A549 (cell line): ENCODE results near the gene OTOS. TPM values are rescaled to one million over a fixed set of nuclear protein-coding genes. Genes with fewer than 3 reads are reported as not detected.

Source experiments
- ATAC-seq, 2 experiments: fragments of 200-7000 bp in 1 of 2; fragments of >200 bp in 1 of 2; cut with Nextera tagmentation in 1 of 2; cut with Tn5 transposase in 1 of 2; 3 replicates each; pipeline versions ENCODE4 v1.8.0 to v1.9.1; 2018 to 2020; ENCODE audit warnings: mild to moderate bottlenecking in 1 of 2, moderate library complexity in 1 of 2
- CTCF ChIA-PET: fragments of 300-600 bp; sonication (Branson Sonifier 250); formaldehyde crosslinking; extraction: SDS; loops from one replicate; lab custom pipeline; 2021; ENCODE audit warnings: antibody characterized with exemption, inconsistent platforms; lab: Yijun Ruan, JAX
- POLR2A ChIA-PET: fragments of 350-600 bp; formaldehyde crosslinking; extraction: SDS; loops from one replicate; lab custom pipeline; 2021; ENCODE audit warnings: antibody characterized with exemption, inconsistent platforms; lab: Yijun Ruan, JAX
- DNase-seq, 2 experiments: peaks; one replicate each; pipeline versions ENCODE4 v3.0.0 to v3.0.0-alpha.2; 2011 to 2016; ENCODE audit warnings: low read depth in 1 of 2, low spot score in 1 of 2
- FAIRE-seq: peaks from 2 replicates; lab custom pipeline; 2011; peaks lifted over from hg19 to GRCh38; lab: Jason Lieb, UNC
- H3K27ac ChIP-seq, 2 experiments: fragments of >200 bp; sonication (Bioruptor Twin); formaldehyde crosslinking; 3 replicates each; pipeline ENCODE4 v1.5.1; 2016 to 2017
- H3K4me1 ChIP-seq: fragments of >200 bp; sonication (Bioruptor Twin); formaldehyde crosslinking; 3 replicates; pipeline ENCODE4 v1.6.1; 2016
- H3K4me2 ChIP-seq: fragments of >200 bp; sonication (Bioruptor Twin); formaldehyde crosslinking; 3 replicates; pipeline ENCODE4 v1.6.1; 2016
- H3K4me3 ChIP-seq: fragments of >200 bp; sonication (Bioruptor Twin); formaldehyde crosslinking; 3 replicates; pipeline ENCODE4 v1.5.1; 2016
- H3K9me3 ChIP-seq: fragments of >200 bp; sonication (Bioruptor Twin); formaldehyde crosslinking; 3 replicates; pipeline ENCODE4 v1.6.1; 2016
- BHLHE40 ChIP-seq: IDR thresholded peaks from 2 replicates; pipeline ENCODE4 v1.6.1; 2012; ENCODE audit warnings: low read depth, low read length, inconsistent platforms
- CBX2 ChIP-seq: fragments of 200-600 bp; sonication (generic); IDR thresholded peaks from 2 replicates; pipeline ENCODE4 v1.6.1; 2016; ENCODE audit warnings: low read depth, mild to moderate bottlenecking, borderline replicate concordance
- CBX8 ChIP-seq: fragments of 200-600 bp; sonication (generic); IDR thresholded peaks from 2 replicates; pipeline ENCODE4 v1.6.1; 2016
- CHD2 ChIP-seq: fragments of 150-350 bp; IDR thresholded peaks from 2 replicates; pipeline ENCODE4 v1.6.1; 2014; ENCODE audit warnings: low read length; ENCODE audit not compliant: partially characterized antibody
- EHMT2 ChIP-seq: fragments of 200-600 bp; sonication (generic); IDR thresholded peaks from 2 replicates; pipeline ENCODE4 v1.6.1; 2016; ENCODE audit warnings: antibody characterized with exemption, low read depth, mild to moderate bottlenecking, moderate library complexity
- EP300 ChIP-seq, 2 experiments: fragments of >200 bp; sonication (Bioruptor Twin); formaldehyde crosslinking; IDR thresholded peaks; 2 replicates in 1 of 2; 3 replicates in 1 of 2; pipeline ENCODE4 v1.6.1; 2016 to 2017
- ESRRA ChIP-seq: fragments of 150-350 bp; IDR thresholded peaks from 2 replicates; pipeline ENCODE4 v1.6.1; 2014; ENCODE audit warnings: mild to moderate bottlenecking, low read length, borderline replicate concordance
- FOSB ChIP-seq: fragments of 250-450 bp; sonication (Bioruptor Pico); IDR thresholded peaks from 2 replicates; pipeline ENCODE4 v1.5.0; 2020; ENCODE audit warnings: mild to moderate bottlenecking, moderate library complexity
- FOXS1 ChIP-seq: fragments of 250-450 bp; sonication (Bioruptor Pico); IDR thresholded peaks from 2 replicates; pipeline ENCODE4 v1.5.0; 2020; ENCODE audit warnings: mild to moderate bottlenecking, moderate library complexity
- HDAC2 ChIP-seq: fragments of 200-600 bp; sonication (generic); IDR thresholded peaks from 2 replicates; pipeline ENCODE4 v1.6.1; 2016
- HES2 ChIP-seq: fragments of >200 bp; sonication (Bioruptor Twin); formaldehyde crosslinking; IDR thresholded peaks from 2 replicates; pipeline ENCODE4 v1.6.1; 2016
- HOXA7 ChIP-seq: fragments of 250-450 bp; sonication (Bioruptor Pico); IDR thresholded peaks from 2 replicates; pipeline ENCODE4 v1.5.0; 2020; ENCODE audit warnings: mild to moderate bottlenecking, moderate library complexity
- HOXB5 ChIP-seq: fragments of 250-450 bp; sonication (Bioruptor Pico); IDR thresholded peaks from 2 replicates; pipeline ENCODE4 v1.5.0; 2020; ENCODE audit warnings: mild to moderate bottlenecking, moderate library complexity
- JUNB ChIP-seq: fragments of >200 bp; sonication (Bioruptor Twin); formaldehyde crosslinking; IDR thresholded peaks from 2 replicates; pipeline ENCODE4 v1.6.1; 2016
- KDM5A ChIP-seq: fragments of 200-600 bp; sonication (generic); IDR thresholded peaks from 2 replicates; pipeline ENCODE4 v1.6.1; 2016; ENCODE audit warnings: antibody characterized with exemption, mild to moderate bottlenecking
- MYC ChIP-seq: IDR thresholded peaks from 2 replicates; pipeline ENCODE4 v1.6.1; 2012; ENCODE audit warnings: mild to moderate bottlenecking, inconsistent platforms, low read length, improper control_type of control experiment, borderline replicate concordance
- NPAS2 ChIP-seq: fragments of 250-450 bp; sonication (Bioruptor Pico); IDR thresholded peaks from 2 replicates; pipeline ENCODE4 v1.8.0; 2022; ENCODE audit warnings: mild to moderate bottlenecking, moderate library complexity, borderline replicate concordance
- PBX3 ChIP-seq: IDR thresholded peaks from 2 replicates; pipeline ENCODE4 v1.6.1; 2012
- POLR2AphosphoS2 ChIP-seq: conservative IDR thresholded peaks from 2 replicates; pipeline ENCODE4 v1.6.1; 2012; ENCODE audit warnings: low read length, improper control_type of control experiment, inconsistent platforms
- RAD21 ChIP-seq, 2 experiments: fragments of >200 bp in 1 of 2; sonication (Bioruptor Twin) in 1 of 2; formaldehyde crosslinking in 1 of 2; IDR thresholded peaks in 1 of 2; conservative IDR thresholded peaks in 1 of 2; 2 replicates in 1 of 2; 3 replicates in 1 of 2; pipeline ENCODE4 v1.6.1; 2012 to 2018; ENCODE audit warnings: inconsistent platforms in 1 of 2
- RARB ChIP-seq: fragments of 250-450 bp; sonication (Bioruptor Pico); IDR thresholded peaks from 2 replicates; pipeline ENCODE4 v1.8.0; 2021; ENCODE audit warnings: mild to moderate bottlenecking, moderate library complexity
- REST ChIP-seq: fragments of 200-600 bp; sonication (generic); IDR thresholded peaks from 2 replicates; pipeline ENCODE4 v1.6.1; 2016; ENCODE audit warnings: antibody characterized with exemption, mild to moderate bottlenecking, moderate library complexity
- RFX5 ChIP-seq: fragments of 450-650 bp; IDR thresholded peaks from 2 replicates; pipeline ENCODE4 v1.7.1; 2014; ENCODE audit warnings: antibody characterized with exemption, mild to moderate bottlenecking, moderate library complexity
- RNF2 ChIP-seq: fragments of 200-600 bp; sonication (generic); IDR thresholded peaks from 2 replicates; pipeline ENCODE4 v1.6.1; 2016; ENCODE audit warnings: low read depth, mild to moderate bottlenecking, antibody characterized with exemption, moderate library complexity, borderline replicate concordance
- SMC3 ChIP-seq: fragments of >200 bp; sonication (Bioruptor Twin); formaldehyde crosslinking; IDR thresholded peaks from 3 replicates; pipeline ENCODE4 v1.6.1; 2018; ENCODE audit warnings: inconsistent platforms
- SREBF2 ChIP-seq: fragments of 450-650 bp; IDR thresholded peaks from 2 replicates; pipeline ENCODE4 v1.6.1; 2014; ENCODE audit warnings: mild to moderate bottlenecking, moderate library complexity
- WGBS: methylation state at CpG from one replicate; pipeline ENCODE4 v1.1.6; 2017; ENCODE audit errors: missing lambda C conversion rate; 5-methylcytosine and 5-hydroxymethylcytosine counted together
- polyA plus RNA-seq, 4 experiments: library from polyadenylated mRNA; depleted of rRNA in 3 of 4; stranded (reverse); fragments of >200 nt; fragmentation: RNase III in 1 of 4; extraction: RNeasy Plus Mini Kit Qiagen cat#74134 plus additional on column Dnase treatment in 1 of 4; gene quantifications; 2 replicates in 3 of 4; 3 replicates in 1 of 4; pipeline ENCODE4 v1.2.3, GENCODE V29; 2011 to 2017
- TF ChIP-seq, protein P1 (sequence below): fragments of 150-350 bp; IDR thresholded peaks from 2 replicates; pipeline ENCODE4 v1.6.1; 2014; ENCODE audit warnings: low read depth, mild to moderate bottlenecking, low read length

Gene OTOS
- polyA plus RNA-seq, 2 of the 4 experiments (the other 2 are of a cell fraction), result not detected

DNA sequence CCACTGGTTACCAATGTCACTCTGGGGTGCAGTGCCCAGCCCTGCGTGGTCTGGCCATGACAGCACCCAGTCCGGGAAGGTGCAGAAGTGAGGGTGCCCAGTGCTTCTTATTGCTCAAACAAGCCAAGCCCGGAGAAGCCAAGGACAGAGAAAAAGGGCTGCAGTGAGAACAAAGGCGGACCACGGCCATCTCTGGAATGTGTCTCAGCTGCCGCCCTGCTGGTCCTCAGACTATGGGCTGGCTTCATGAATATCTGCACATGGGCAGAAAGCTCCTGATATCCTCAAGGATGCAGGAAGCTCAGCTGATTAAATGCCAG lies 33.0 kb downstream of the OTOS start:
- TF ChIP-seq EHMT2 (no peak), FOXS1 (CRISPR knock-in tag) (no peak), CBX2 (no peak), HDAC2 (no peak), NPAS2 (CRISPR knock-in tag) (no peak), CBX8 (no peak), SMC3 (no peak), SREBF2 (no peak), EP300 (IDR thresholded peaks at IDR 0.05) (no peak), RNF2 (no peak), HES2 (no peak), ESRRA (no peak), RARB (no peak), KDM5A (no peak), JUNB (no peak), BHLHE40 (no peak), RFX5 (no peak)
- H3K4me1 ChIP-seq, result no peaks in the 10 kb centered on the region
- 6% methylated on average over 5 of the region's 6 CpGs for WGBS
- ATAC-seq (peak in 1 of 2 experiments; percentile 20; a peak in 2 of 6 replicates), FAIRE-seq (no peak), DNase-seq (no peak)
- H3K4me3 ChIP-seq, result no peak overlapping the region
- ChIA-PET POLR2A (no interaction called here), CTCF (interaction anchor here (0.9 to 1.2 kb wide), 2 partner anchors 14 to 37 kb away, joined by 3 to 4 read pairs; no protein-coding TSS in a partner anchor)
- no peak overlapping the region for H3K27ac ChIP-seq
- no peak overlapping the region for H3K4me2 ChIP-seq
- H3K9me3 ChIP-seq, result no peaks in the 10 kb centered on the region

- no peak for TF ChIP-seq BHLHE40
- TF ChIP-seq ESRRA, result no peak
- TF ChIP-seq HOXB5 (CRISPR knock-in tag), result no peak
- TF ChIP-seq RAD21 (conservative IDR thresholded peaks at IDR 0.05 in 1 of 2, IDR thresholded peaks at IDR 0.05 in 1 of 2), result no peak
- no peak for TF ChIP-seq KDM5A
- TF ChIP-seq EP300 (IDR thresholded peaks at IDR 0.05), result no peak
- TF ChIP-seq RARB, result no peak
- TF ChIP-seq CBX8, result no peak
- no peak for TF ChIP-seq POLR2AphosphoS2
- no peak for TF ChIP-seq MYC
- TF ChIP-seq, protein P1, sequence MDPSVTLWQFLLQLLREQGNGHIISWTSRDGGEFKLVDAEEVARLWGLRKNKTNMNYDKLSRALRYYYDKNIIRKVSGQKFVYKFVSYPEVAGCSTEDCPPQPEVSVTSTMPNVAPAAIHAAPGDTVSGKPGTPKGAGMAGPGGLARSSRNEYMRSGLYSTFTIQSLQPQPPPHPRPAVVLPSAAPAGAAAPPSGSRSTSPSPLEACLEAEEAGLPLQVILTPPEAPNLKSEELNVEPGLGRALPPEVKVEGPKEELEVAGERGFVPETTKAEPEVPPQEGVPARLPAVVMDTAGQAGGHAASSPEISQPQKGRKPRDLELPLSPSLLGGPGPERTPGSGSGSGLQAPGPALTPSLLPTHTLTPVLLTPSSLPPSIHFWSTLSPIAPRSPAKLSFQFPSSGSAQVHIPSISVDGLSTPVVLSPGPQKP, result no peak
- TF ChIP-seq PBX3, result no peak
- no peak for TF ChIP-seq CBX2
- no peak for TF ChIP-seq REST
- TF ChIP-seq CHD2, result no peak
- no peak for TF ChIP-seq HOXA7 (CRISPR knock-in tag)
- no peak for TF ChIP-seq FOSB
- DNase-seq (no peak), FAIRE-seq (no peak), ATAC-seq (peak in 1 of 2 experiments; percentile 28; a peak in 3 of 6 replicates)
- ChIA-PET CTCF (interaction anchor here (0.9 to 1.3 kb wide), 3 partner anchors 13 to 46 kb away, joined by 3 to 4 read pairs (median 4); no protein-coding TSS in a partner anchor), POLR2A (no interaction called here)
- no peak overlapping the region for H3K4me3 ChIP-seq
- H3K9me3 ChIP-seq, result no peaks in the 10 kb centered on the region
- H3K4me2 ChIP-seq, result no peak overlapping the region
- H3K4me1 ChIP-seq, result no peaks in the 10 kb centered on the region
- WGBS, result 23% methylated on average over 15 of the region's 17 CpGs
- H3K27ac ChIP-seq, result no peak overlapping the region
Observed at GRCh38 chr2:240106765-240107476, 33.5 kb downstream of the OTOS start.
